B cell (primary cell): Measurements from ENCODE around the gene CCDC107. TPM values are rescaled to one million over a fixed set of nuclear protein-coding genes. Genes with fewer than 3 reads are reported as not detected.
"Not testable (repeated sequence)": the region's sequence is repeated elsewhere in the genome, so short reads cannot be mapped to it uniquely, and the experiment has no call there.

Source experiments
- ATAC-seq: fragments of 200-7000 bp; cut with Tn5 transposase; one replicate; pipeline ENCODE4 v1.10.0; 2021; ENCODE audit warnings: low read depth, mild to moderate bottlenecking, moderate number of reproducible peaks, moderate library complexity
- CTCF ChIA-PET: fragments of 350-600 bp; sonication (Branson Sonifier 250); formaldehyde crosslinking; loops from one replicate; lab custom pipeline; 2021; ENCODE audit warnings: antibody characterized with exemption, inconsistent platforms; lab: Charles Lee
- POLR2A ChIA-PET: fragments of 350-600 bp; sonication (Branson Sonifier 250); formaldehyde crosslinking; loops from one replicate; lab custom pipeline; 2021; ENCODE audit warnings: antibody characterized with exemption; lab: Charles Lee
- DNase-seq: peaks from one replicate; pipeline ENCODE4 v3.0.0; 2013
- H2AFZ ChIP-seq: 2 replicates; pipeline ENCODE4 v1.6.1; 2012; ENCODE audit warnings: mild to moderate bottlenecking, low read depth, low read length; ENCODE audit not compliant: insufficient read depth, poor library complexity, severe bottlenecking
- H3K27ac ChIP-seq, 2 donors: 1 replicate in 1 of 2; 2 replicates in 1 of 2; pipeline ENCODE4 v1.5.1; 2012 to 2013; ENCODE audit warnings: low read length in 2 of 2, mild to moderate bottlenecking in 2 of 2, moderate library complexity in 1 of 2
- H3K27me3 ChIP-seq, 4 experiments: fragments of 200-600 bp in 1 of 4; sonication (generic) in 1 of 4; replicated peaks in 1 of 4; 1 replicate in 2 of 4; 2 replicates in 2 of 4; pipeline versions ENCODE4 v1.6.1 to v1.7.0; 2013 to 2016; ENCODE audit warnings: low read length in 3 of 4, mild to moderate bottlenecking in 2 of 4, mixed read lengths in 1 of 4, moderate library complexity in 1 of 4; ENCODE audit not compliant: insufficient read depth in 4 of 4, control insufficient read depth in 3 of 4; ENCODE audit errors: control extremely low read depth in 1 of 4
- H3K36me3 ChIP-seq, 2 experiments: replicated peaks in 1 of 2; 1 replicate in 1 of 2; 2 replicates in 1 of 2; pipeline versions ENCODE4 v1.6.1 to v1.7.1; 2013; ENCODE audit warnings: low read length in 1 of 2; ENCODE audit not compliant: insufficient read depth in 2 of 2, control insufficient read depth in 1 of 2; ENCODE audit errors: control extremely low read depth in 1 of 2, extremely low read depth in 1 of 2
- H3K4me1 ChIP-seq, 2 donors: fragments of 200-600 bp in 1 of 2; sonication (generic) in 1 of 2; 1 replicate in 1 of 2; 2 replicates in 1 of 2; pipeline versions ENCODE4 v1.5.1 to v1.6.1; 2013 to 2017; ENCODE audit warnings: low read length in 2 of 2; ENCODE audit not compliant: control insufficient read depth in 2 of 2, insufficient read depth in 2 of 2
- H3K4me2 ChIP-seq: replicated peaks from 2 replicates; pipeline ENCODE3; 2012; ENCODE audit warnings: mild to moderate bottlenecking, low read depth, low read length; ENCODE audit not compliant: poor library complexity, severe bottlenecking
- H3K4me3 ChIP-seq, 5 experiments: fragments of 200-600 bp in 1 of 5; sonication (generic) in 1 of 5; 1 replicate in 3 of 5; 2 replicates in 2 of 5; pipeline versions ENCODE4 v1.5.1 to v1.7.0; 2011 to 2016; ENCODE audit warnings: low read length in 4 of 5, mild to moderate bottlenecking in 4 of 5, low read depth in 2 of 5, control low read depth in 1 of 5, moderate library complexity in 1 of 5; ENCODE audit not compliant: insufficient read depth in 1 of 5; ENCODE audit errors: control extremely low read depth in 1 of 5, extremely low read depth in 1 of 5
- H3K79me2 ChIP-seq: fragments of 200-600 bp; sonication (generic); one replicate; pipeline ENCODE4 v1.6.0; 2016; ENCODE audit warnings: low read length; ENCODE audit not compliant: control insufficient read depth, insufficient read depth
- H3K9ac ChIP-seq: fragments of 200-600 bp; sonication (generic); 2 replicates; pipeline ENCODE4 v1.6.1; 2017; ENCODE audit warnings: mild to moderate bottlenecking, low read length, moderate library complexity
- H3K9me3 ChIP-seq, 3 donors: one replicate each; pipeline versions ENCODE4 v1.6.1 to v1.7.1; 2013; ENCODE audit warnings: low read length in 2 of 3; ENCODE audit not compliant: control insufficient read depth in 2 of 3, insufficient read depth in 1 of 3; ENCODE audit errors: control extremely low read depth in 1 of 3
- H4K20me1 ChIP-seq: 2 replicates; pipeline ENCODE4 v1.6.0; 2012; ENCODE audit warnings: mild to moderate bottlenecking, low read length; ENCODE audit not compliant: insufficient read depth, control insufficient read depth, poor library complexity, severe bottlenecking
- H3K27ac Mint-ChIP-seq: one replicate; pipeline ENCODE4 v1.8.0; 2021; ENCODE audit warnings: mixed read lengths
- H3K27me3 Mint-ChIP-seq: one replicate; pipeline ENCODE4 v1.8.0; 2021; ENCODE audit warnings: mixed read lengths
- H3K4me1 Mint-ChIP-seq: one replicate; pipeline ENCODE4 v1.8.0; 2021; ENCODE audit warnings: mixed read lengths
- H3K4me3 Mint-ChIP-seq: one replicate; pipeline ENCODE4 v1.8.0; 2021; ENCODE audit warnings: mixed read lengths
- H3K9me3 Mint-ChIP-seq: one replicate; pipeline ENCODE4 v1.8.0; 2022; ENCODE audit warnings: mixed read lengths; ENCODE audit not compliant: insufficient read depth
- CTCF ChIP-seq: fragments of 200-600 bp; IDR thresholded peaks from one replicate; pipeline ENCODE4 v1.8.0; 2022; ENCODE audit warnings: antibody characterized with exemption, mild to moderate bottlenecking
- EZH2 ChIP-seq: IDR thresholded peaks from 2 replicates; pipeline ENCODE4 v1.6.1; 2012; ENCODE audit warnings: borderline replicate concordance, low read depth, mild to moderate bottlenecking, moderate library complexity, low read length; ENCODE audit not compliant: insufficient read depth, poor library complexity, severe bottlenecking
- WGBS: methylation state at CpG from one replicate; pipeline ENCODE4 v1.1.5; 2013; ENCODE audit warnings: missing lambda C conversion rate; ENCODE audit not compliant: insufficient coverage; 5-methylcytosine and 5-hydroxymethylcytosine counted together
- intact Hi-C: fragments of 100-400 bp; cut with micrococcal nuclease; formaldehyde crosslinking; loops from one replicate; pipeline ENCODE4 v1.10.0; 2022
- polyA plus RNA-seq: library from polyadenylated mRNA; depleted of rRNA; stranded (reverse); fragments of >200 nt; gene quantifications from 2 replicates; pipeline ENCODE4 v1.2.3, GENCODE V29; 2012
- total RNA-seq, 2 donors: library from RNA; stranded (reverse); fragments of 120-200 nt in 1 of 2; gene quantifications; 1 replicate in 1 of 2; 2 replicates in 1 of 2; pipeline versions ENCODE4 v1.2.3 to v1.2.4, GENCODE V29; 2013 to 2022

CCDC107 gene
- total and polyA plus RNA-seq, 2 donors (not counting 1 experiment from before 2014, with no cell fraction given), result 22.5 to 33.8 TPM

- H3K4me1 Mint-ChIP-seq, result peaks cover 86% of the 10 kb centered on the region
- Histone ChIP-seq H3K27me3 (no peaks in the 10 kb centered on the region), H3K27ac (peak overlapping the region; percentile 88 to 95), H3K79me2 (peaks cover 46% of the 10 kb centered on the region), H3K36me3 (peaks cover 0 to 12% of the 10 kb centered on the region in 2 experiments), H3K9ac (no peak overlapping the region), H4K20me1 (no peaks in the 10 kb centered on the region), H2AFZ (no peak overlapping the region), H3K9me3 (peaks cover 0 to 3% (median 0%) of the 10 kb centered on the region in 3 donors), H3K4me3 (no peak overlapping the region), H3K4me2 (peak overlapping the region; percentile 35), H3K4me1 (peaks cover 89 to 98% of the 10 kb centered on the region in 2 donors)
- peak overlapping the region; percentile 88 for H3K27ac Mint-ChIP-seq
- peak overlapping the region; percentile 51 for H3K4me3 Mint-ChIP-seq
- no CpG with 5 or more reads among the region's 1 CpG for WGBS
- no peak for TF ChIP-seq EZH2
- TF ChIP-seq CTCF, result no peak
- ChIA-PET POLR2A (interaction anchor here (0.8 to 2.1 kb wide), 4 partner anchors 17 to 117 kb away, joined by 4 to 15 read pairs (median 5); partner anchors contain the start of genes CCDC107, CD72 and RMRP), CTCF (interaction anchor here (0.6 to 15.0 kb wide), 8 partner anchors 8 to 105 kb away, joined by 3 to 357 read pairs (median 5); partner anchors contain the start of genes CCDC107, CD72, RMRP and SIT1)
- no peak for DNase-seq
- H3K27me3 Mint-ChIP-seq, result no peaks in the 10 kb centered on the region
- H3K9me3 Mint-ChIP-seq, result no peaks in the 10 kb centered on the region
- intact Hi-C loops, result no loop called here
- no peak for ATAC-seq
These were observed 18.5 kb upstream of the CCDC107 start for GRCh38 chr9:35639631-35640030.

GRCh38 chr9:35640431-35640830, 17.7 kb upstream of the CCDC107 start:
- H3K9me3 Mint-ChIP-seq, H3K9me3 ChIP-seq, ATAC-seq, H3K27me3 Mint-ChIP-seq, DNase-seq, H2AFZ ChIP-seq, H3K9ac ChIP-seq, H3K27me3 ChIP-seq, H3K4me3 ChIP-seq, intact Hi-C loops, H4K20me1 ChIP-seq: not testable (repeated sequence)
- over 99% methylated on average over 15 of the region's 15 CpGs for WGBS
- ChIA-PET CTCF (interaction anchor here (1.1 to 15.0 kb wide), 6 partner anchors 7 to 26 kb away, joined by 3 to 357 read pairs (median 5); partner anchors contain the start of genes CCDC107, CD72, RMRP and SIT1), POLR2A (interaction anchor here (0.7 kb wide), 1 partner anchor 13 kb away, joined by 4 read pairs; no protein-coding TSS in a partner anchor)
- H3K4me2 ChIP-seq, result peak overlapping the region; percentile 23
- peak overlapping the region in 1 of 2 donors; percentile 95 for H3K27ac ChIP-seq
- Mint-ChIP-seq H3K4me3 (peak overlapping the region; percentile 29), H3K4me1 (peaks cover 82% of the 10 kb centered on the region), H3K27ac (peak overlapping the region; percentile 64)
- H3K4me1 ChIP-seq, result peaks cover 89 to 98% of the 10 kb centered on the region in 2 donors
- H3K79me2 ChIP-seq, result peaks cover 51% of the 10 kb centered on the region
- peaks cover 0 to 12% of the 10 kb centered on the region in 2 experiments for H3K36me3 ChIP-seq

- H3K9me3 Mint-ChIP-seq, H3K4me2 ChIP-seq, intact Hi-C loops, H3K27me3 ChIP-seq, H4K20me1 ChIP-seq, ATAC-seq, POLR2A ChIA-PET, H3K27me3 Mint-ChIP-seq, H3K9ac ChIP-seq, H3K9me3 ChIP-seq: not testable (repeated sequence)
- Mint-ChIP-seq H3K4me3 (peak overlapping the region; percentile 54), H3K27ac (peak overlapping the region; percentile 89), H3K4me1 (peaks cover 80% of the 10 kb centered on the region)
- peak; percentile 27 for DNase-seq
- Histone ChIP-seq H3K79me2 (peaks cover 51% of the 10 kb centered on the region), H3K27ac (peak overlapping the region; percentile 54 to 62), H3K4me1 (peaks cover 82 to 95% of the 10 kb centered on the region in 2 donors), H3K36me3 (peaks cover 0 to 12% of the 10 kb centered on the region in 2 experiments), H2AFZ (peak overlapping the region; percentile 16), H3K4me3 (peak overlapping the region in 1 of 5 experiments; percentile 24)
- 83% methylated on average over 1 of the region's 3 CpGs for WGBS
- CTCF ChIA-PET, result interaction anchor here (1.5 to 15.0 kb wide), 3 partner anchors 9 to 27 kb away, joined by 3 to 357 read pairs (median 6); partner anchors contain the start of genes CD72 and SIT1
These were observed 16.6 kb upstream of the CCDC107 start for GRCh38 chr9:35641478-35641877.
